ENCODE data around the gene SP140L.
"Not testable (repeated sequence)": the region's sequence is repeated elsewhere in the genome, so short reads cannot be mapped to it uniquely, and the experiment has no call there.

DNA sequence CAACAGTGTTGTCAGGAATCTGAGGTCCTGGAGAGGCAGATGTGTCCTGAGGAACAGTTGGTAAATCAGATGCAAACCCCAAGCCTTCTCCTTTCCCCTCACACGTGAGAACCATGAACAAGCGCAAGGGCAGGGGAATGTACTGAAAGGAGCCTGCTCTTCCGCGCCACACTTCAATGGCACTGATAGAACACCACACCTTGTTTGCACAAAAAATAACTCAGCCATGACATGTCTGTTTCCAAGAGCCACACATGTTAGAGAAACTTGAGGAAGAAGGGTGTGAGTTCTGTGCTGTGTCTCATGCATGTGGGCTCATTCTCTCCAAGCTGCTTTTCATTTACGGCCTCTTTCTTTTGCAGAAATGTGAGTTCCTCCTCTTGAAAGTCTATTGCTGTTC, 16.2 kb upstream of the SP140L start:
- TF ChIP-seq POLR2A (IDR thresholded peaks at IDR 0.05), result not testable (repeated sequence)
- TF ChIP-seq, protein P1, sequence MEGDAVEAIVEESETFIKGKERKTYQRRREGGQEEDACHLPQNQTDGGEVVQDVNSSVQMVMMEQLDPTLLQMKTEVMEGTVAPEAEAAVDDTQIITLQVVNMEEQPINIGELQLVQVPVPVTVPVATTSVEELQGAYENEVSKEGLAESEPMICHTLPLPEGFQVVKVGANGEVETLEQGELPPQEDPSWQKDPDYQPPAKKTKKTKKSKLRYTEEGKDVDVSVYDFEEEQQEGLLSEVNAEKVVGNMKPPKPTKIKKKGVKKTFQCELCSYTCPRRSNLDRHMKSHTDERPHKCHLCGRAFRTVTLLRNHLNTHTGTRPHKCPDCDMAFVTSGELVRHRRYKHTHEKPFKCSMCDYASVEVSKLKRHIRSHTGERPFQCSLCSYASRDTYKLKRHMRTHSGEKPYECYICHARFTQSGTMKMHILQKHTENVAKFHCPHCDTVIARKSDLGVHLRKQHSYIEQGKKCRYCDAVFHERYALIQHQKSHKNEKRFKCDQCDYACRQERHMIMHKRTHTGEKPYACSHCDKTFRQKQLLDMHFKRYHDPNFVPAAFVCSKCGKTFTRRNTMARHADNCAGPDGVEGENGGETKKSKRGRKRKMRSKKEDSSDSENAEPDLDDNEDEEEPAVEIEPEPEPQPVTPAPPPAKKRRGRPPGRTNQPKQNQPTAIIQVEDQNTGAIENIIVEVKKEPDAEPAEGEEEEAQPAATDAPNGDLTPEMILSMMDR (IDR thresholded peaks at IDR 0.05), result not testable (repeated sequence)

All from prostate gland (tissue), 2 donors.